Liver (tissue), 3 donors: ENCODE measurements around the gene RAPGEF1.

Experiments used
- HNF4A ChIP-seq, 2 donors: conservative IDR thresholded peaks; 2 replicates each; pipeline ENCODE4 v1.6.1; 2016; ENCODE audit warnings: antibody characterized with exemption in 2 of 2, mild to moderate bottlenecking in 2 of 2
- JUND ChIP-seq, 2 donors: IDR thresholded peaks; 2 replicates each; pipeline ENCODE4 v1.6.1; 2016; ENCODE audit warnings: antibody characterized with exemption in 2 of 2
- NR2F2 ChIP-seq: IDR thresholded peaks from 2 replicates; pipeline ENCODE4 v1.6.1; 2016; ENCODE audit warnings: antibody characterized with exemption
- SP1 ChIP-seq: IDR thresholded peaks from 2 replicates; pipeline ENCODE4 v1.6.1; 2018; ENCODE audit warnings: antibody characterized with exemption, mild to moderate bottlenecking
- TF ChIP-seq, protein P1 (sequence below): fragments of 150-350 bp; IDR thresholded peaks from 2 replicates; pipeline ENCODE4 v1.5.1; 2017; ENCODE audit warnings: improper control_type of control experiment, low read depth, low read length; ENCODE audit not compliant: missing input control
- TF ChIP-seq, protein P2 (sequence below): IDR thresholded peaks from 2 replicates; pipeline ENCODE4 v1.6.1; 2016; ENCODE audit warnings: antibody characterized with exemption, mild to moderate bottlenecking
- donor health status: healthy.
- donor health status: healthy.

DNA sequence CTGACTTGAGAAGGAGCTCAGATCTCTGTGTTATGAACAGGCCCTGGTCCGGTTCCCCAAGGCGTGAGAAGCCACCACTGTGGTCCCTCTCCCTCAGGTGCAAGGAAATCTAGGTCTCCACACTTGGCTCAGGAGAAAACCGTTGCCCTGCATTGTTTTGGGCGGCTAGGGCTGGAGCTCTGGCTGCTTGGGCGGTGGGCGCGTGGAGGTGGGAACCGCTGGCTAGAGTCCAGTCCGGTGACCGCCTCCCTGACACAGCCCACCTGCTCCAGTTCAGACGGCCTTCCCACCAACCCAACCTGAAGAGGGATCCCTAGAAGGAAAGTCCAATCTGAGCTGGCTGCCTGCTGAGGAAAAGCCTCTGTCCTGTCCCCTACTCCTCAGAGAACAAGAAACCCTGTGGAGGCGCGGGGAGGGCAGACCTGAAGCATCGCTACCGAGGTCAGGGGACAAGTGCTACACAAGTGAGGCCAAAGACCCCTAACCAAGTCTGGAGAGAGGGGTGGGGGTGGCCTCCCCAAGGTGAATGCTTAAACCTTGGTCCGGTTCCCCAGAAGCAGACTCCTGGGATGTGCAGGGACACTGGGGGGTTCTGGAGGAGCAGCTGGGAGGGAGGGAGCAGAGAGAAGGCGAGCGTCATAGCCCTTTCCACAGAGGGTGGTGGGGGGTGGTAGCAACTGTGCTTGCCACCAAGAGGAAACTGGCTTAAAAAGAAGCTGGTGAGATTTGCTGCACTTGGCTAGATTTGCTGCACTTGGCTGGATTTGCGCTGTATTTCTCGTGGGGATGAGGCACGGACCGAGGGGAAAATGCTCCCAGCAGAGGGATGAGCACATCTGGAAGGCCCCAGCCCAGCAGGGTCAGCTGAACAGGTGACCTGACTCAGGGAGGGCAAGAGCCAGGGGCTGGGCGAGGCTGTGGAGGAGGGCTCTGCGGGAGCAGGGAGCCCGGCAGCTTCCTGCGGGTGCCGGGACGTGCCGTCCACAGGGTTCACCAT lies 65.2 kb downstream of the RAPGEF1 start:
- TF ChIP-seq, protein P1, sequence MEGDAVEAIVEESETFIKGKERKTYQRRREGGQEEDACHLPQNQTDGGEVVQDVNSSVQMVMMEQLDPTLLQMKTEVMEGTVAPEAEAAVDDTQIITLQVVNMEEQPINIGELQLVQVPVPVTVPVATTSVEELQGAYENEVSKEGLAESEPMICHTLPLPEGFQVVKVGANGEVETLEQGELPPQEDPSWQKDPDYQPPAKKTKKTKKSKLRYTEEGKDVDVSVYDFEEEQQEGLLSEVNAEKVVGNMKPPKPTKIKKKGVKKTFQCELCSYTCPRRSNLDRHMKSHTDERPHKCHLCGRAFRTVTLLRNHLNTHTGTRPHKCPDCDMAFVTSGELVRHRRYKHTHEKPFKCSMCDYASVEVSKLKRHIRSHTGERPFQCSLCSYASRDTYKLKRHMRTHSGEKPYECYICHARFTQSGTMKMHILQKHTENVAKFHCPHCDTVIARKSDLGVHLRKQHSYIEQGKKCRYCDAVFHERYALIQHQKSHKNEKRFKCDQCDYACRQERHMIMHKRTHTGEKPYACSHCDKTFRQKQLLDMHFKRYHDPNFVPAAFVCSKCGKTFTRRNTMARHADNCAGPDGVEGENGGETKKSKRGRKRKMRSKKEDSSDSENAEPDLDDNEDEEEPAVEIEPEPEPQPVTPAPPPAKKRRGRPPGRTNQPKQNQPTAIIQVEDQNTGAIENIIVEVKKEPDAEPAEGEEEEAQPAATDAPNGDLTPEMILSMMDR: no peak
- TF ChIP-seq SP1: no peak
- no peak for TF ChIP-seq JUND (IDR thresholded peaks at IDR 0.05)
- TF ChIP-seq, protein P2, sequence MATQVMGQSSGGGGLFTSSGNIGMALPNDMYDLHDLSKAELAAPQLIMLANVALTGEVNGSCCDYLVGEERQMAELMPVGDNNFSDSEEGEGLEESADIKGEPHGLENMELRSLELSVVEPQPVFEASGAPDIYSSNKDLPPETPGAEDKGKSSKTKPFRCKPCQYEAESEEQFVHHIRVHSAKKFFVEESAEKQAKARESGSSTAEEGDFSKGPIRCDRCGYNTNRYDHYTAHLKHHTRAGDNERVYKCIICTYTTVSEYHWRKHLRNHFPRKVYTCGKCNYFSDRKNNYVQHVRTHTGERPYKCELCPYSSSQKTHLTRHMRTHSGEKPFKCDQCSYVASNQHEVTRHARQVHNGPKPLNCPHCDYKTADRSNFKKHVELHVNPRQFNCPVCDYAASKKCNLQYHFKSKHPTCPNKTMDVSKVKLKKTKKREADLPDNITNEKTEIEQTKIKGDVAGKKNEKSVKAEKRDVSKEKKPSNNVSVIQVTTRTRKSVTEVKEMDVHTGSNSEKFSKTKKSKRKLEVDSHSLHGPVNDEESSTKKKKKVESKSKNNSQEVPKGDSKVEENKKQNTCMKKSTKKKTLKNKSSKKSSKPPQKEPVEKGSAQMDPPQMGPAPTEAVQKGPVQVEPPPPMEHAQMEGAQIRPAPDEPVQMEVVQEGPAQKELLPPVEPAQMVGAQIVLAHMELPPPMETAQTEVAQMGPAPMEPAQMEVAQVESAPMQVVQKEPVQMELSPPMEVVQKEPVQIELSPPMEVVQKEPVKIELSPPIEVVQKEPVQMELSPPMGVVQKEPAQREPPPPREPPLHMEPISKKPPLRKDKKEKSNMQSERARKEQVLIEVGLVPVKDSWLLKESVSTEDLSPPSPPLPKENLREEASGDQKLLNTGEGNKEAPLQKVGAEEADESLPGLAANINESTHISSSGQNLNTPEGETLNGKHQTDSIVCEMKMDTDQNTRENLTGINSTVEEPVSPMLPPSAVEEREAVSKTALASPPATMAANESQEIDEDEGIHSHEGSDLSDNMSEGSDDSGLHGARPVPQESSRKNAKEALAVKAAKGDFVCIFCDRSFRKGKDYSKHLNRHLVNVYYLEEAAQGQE: no peak
- no peak for TF ChIP-seq HNF4A (conservative IDR thresholded peaks at IDR 0.05)
- no peak for TF ChIP-seq NR2F2
